Omental fat pad (tissue), 4 donors: ENCODE results near the gene PLEKHM3. TPM values are rescaled to one million over a fixed set of nuclear protein-coding genes. Genes with fewer than 3 reads are reported as not detected.

Experiments used
- ATAC-seq: fragments of 150-250 bp; one replicate; pipeline ENCODE4 v1.9.1; 2016; ENCODE audit warnings: mild to moderate bottlenecking, moderate library complexity; ENCODE audit not compliant: low FRiP score
- DNase-seq: peaks from one replicate; pipeline ENCODE4 v3.0.0-alpha.2; 2019; ENCODE audit warnings: low spot score
- CTCF ChIP-seq, 3 donors: fragments of 450-650 bp; IDR thresholded peaks; one replicate each; pipeline ENCODE4 v1.5.1; 2016 to 2017; ENCODE audit warnings: antibody characterized with exemption in 3 of 3, mild to moderate bottlenecking in 3 of 3, moderate library complexity in 2 of 3
- total RNA-seq, 4 donors: library from RNA; depleted of rRNA; stranded (reverse); fragments of >200 nt; gene quantifications; one replicate each; pipeline ENCODE4 v1.1.0, GENCODE V29; 2016

The PLEKHM3 gene
- total RNA-seq, 4 donors from 2014 or later = 14.1 to 31.4 (median 24.2) TPM

- ATAC-seq = no peak
- no peak for TF ChIP-seq CTCF (IDR thresholded peaks at IDR 0.05)
- no peak for DNase-seq
Measured at GRCh38 chr2:207925601-207926000, 99.7 kb downstream of the PLEKHM3 start.

GRCh38 chr2:207921606-207922005 is 103.7 kb downstream of the PLEKHM3 start:
- no peak for TF ChIP-seq CTCF (IDR thresholded peaks at IDR 0.05)
- DNase-seq = no peak
- ATAC-seq = no peak

- DNase-seq (no peak), ATAC-seq (no peak)
- no peak for TF ChIP-seq CTCF (IDR thresholded peaks at IDR 0.05)
Measured at GRCh38 chr2:207920721-207921120, 104.6 kb downstream of the PLEKHM3 start.

GRCh38 chr2:207920321-207920720 is 105.0 kb downstream of the PLEKHM3 start:
- TF ChIP-seq CTCF (IDR thresholded peaks at IDR 0.05) = no peak
- no peak for ATAC-seq

GRCh38 chr2:207919164-207919919 is 106.0 kb downstream of the PLEKHM3 start:
- DNase-seq (no peak), ATAC-seq (no peak)
- no peak for TF ChIP-seq CTCF (IDR thresholded peaks at IDR 0.05)

More at GRCh38 chr2:207920321-207920720, 105.0 kb downstream of the PLEKHM3 start:
- no peak for DNase-seq

GRCh38 chr2:207914716-207915115 is 110.6 kb downstream of the PLEKHM3 start:
- DNase-seq (no peak), ATAC-seq (no peak)

More at GRCh38 chr2:207914716-207915115, 110.6 kb downstream of the PLEKHM3 start:
- no peak for TF ChIP-seq CTCF (IDR thresholded peaks at IDR 0.05)
